BE2C (cell line): ENCODE results near the gene ZAP70.

Source experiments
- DNase-seq: peaks from one replicate; pipeline ENCODE4 v3.0.0-alpha.2; 2020
- H3K27me3 ChIP-seq: fragments of 250-450 bp; sonication (Bioruptor Pico); 2 replicates; pipeline ENCODE4 v1.5.1; 2020; ENCODE audit warnings: mild to moderate bottlenecking
- H3K36me3 ChIP-seq: fragments of 250-450 bp; sonication (Bioruptor Pico); 2 replicates; pipeline ENCODE4 v1.5.1; 2020; ENCODE audit warnings: mild to moderate bottlenecking
- H3K4me1 ChIP-seq: fragments of 250-450 bp; sonication (Bioruptor Pico); 2 replicates; pipeline ENCODE4 v1.5.1; 2020
- H3K4me3 ChIP-seq: 2 replicates; pipeline ENCODE4 v1.5.1; 2011; ENCODE audit warnings: low read depth, low read length
- H3K9me3 ChIP-seq: fragments of 250-450 bp; sonication (Bioruptor Pico); 2 replicates; pipeline ENCODE4 v1.5.1; 2020
- CTCF ChIP-seq: IDR thresholded peaks from 2 replicates; pipeline ENCODE4 v1.5.1; 2012; ENCODE audit warnings: mild to moderate bottlenecking, low read depth, low read length

Gene ZAP70

GRCh38 chr2:97736185-97736584 is 22.8 kb downstream of the ZAP70 start:
- no peak for TF ChIP-seq CTCF
- H3K4me3 ChIP-seq, result no peak overlapping the region
- no peaks in the 10 kb centered on the region for H3K27me3 ChIP-seq
- H3K4me1 ChIP-seq, result no peaks in the 10 kb centered on the region
- no peaks in the 10 kb centered on the region for H3K36me3 ChIP-seq
- DNase-seq, result no peak
- no peaks in the 10 kb centered on the region for H3K9me3 ChIP-seq

DNA sequence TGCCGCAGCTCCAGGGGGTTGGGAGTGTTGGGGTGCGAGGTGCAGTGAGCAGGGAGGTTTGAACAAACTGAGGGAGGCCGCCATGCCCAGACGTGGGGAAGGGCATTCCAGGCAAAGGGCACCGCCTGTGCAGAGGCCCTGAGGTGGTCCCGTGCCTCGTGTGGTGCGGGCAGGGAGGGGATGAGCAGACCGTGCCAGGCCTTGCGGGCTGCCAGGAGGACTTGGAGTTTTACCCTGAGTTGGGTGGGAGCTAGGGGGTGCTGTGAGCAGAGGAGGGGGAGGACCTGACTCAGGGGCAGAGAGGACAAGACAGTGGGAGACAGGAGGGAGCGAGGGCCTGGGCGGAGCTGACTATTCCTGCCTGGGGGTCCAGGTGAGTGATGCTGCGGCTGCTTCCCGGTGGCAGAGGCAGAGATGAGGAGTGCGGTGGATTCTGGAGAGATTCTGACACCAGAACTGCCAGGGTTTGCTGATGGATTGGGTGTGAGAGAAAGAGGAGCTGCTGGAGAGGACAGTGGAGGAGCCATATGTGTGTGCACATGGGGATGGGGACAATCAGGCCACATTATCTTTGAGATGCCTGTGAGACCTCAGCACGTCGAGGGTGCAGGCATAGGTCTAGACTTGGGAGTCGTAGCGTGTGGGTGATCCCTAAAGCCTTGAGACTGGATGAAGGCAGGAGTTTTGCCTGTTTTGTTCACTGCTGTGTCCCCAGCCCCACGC is 23.4 kb downstream of the ZAP70 start:
- no peaks in the 10 kb centered on the region for H3K4me1 ChIP-seq
- no peaks in the 10 kb centered on the region for H3K9me3 ChIP-seq
- no peak overlapping the region for H3K4me3 ChIP-seq
- no peak for TF ChIP-seq CTCF
- no peak for DNase-seq
- no peaks in the 10 kb centered on the region for H3K27me3 ChIP-seq
- H3K36me3 ChIP-seq, result no peaks in the 10 kb centered on the region

DNA sequence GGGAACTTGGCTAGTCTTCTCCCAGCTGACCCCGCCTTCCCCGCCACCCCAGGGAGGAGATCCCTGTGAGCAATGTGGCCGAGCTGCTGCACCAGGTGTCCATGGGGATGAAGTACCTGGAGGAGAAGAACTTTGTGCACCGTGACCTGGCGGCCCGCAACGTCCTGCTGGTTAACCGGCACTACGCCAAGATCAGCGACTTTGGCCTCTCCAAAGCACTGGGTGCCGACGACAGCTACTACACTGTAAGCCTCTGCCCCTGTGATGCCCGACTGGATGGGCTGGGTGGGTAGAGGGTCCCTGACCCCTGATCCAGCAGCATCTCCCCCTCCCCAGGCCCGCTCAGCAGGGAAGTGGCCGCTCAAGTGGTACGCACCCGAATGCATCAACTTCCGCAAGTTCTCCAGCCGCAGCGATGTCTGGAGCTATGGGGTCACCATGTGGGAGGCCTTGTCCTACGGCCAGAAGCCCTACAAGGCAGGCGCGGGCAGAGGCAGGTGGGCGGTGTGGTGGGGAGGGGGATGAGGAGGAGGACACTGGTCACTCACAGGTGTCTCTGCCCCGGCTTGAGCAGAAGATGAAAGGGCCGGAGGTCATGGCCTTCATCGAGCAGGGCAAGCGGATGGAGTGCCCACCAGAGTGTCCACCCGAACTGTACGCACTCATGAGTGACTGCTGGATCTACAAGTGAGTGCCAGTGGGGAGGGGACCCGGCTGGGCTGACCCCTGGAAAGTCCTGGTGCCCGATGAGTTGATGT is 24.2 kb downstream of the ZAP70 start:
- Histone ChIP-seq H3K27me3 (no peaks in the 10 kb centered on the region), H3K4me1 (no peaks in the 10 kb centered on the region), H3K36me3 (no peaks in the 10 kb centered on the region), H3K9me3 (no peaks in the 10 kb centered on the region), H3K4me3 (no peak overlapping the region)
- no peak for TF ChIP-seq CTCF
- DNase-seq, result no peak

GRCh38 chr2:97738179-97739019 is 25.0 kb downstream of the ZAP70 start:
- Histone ChIP-seq H3K4me3 (no peak overlapping the region), H3K4me1 (no peaks in the 10 kb centered on the region), H3K27me3 (no peaks in the 10 kb centered on the region), H3K9me3 (no peaks in the 10 kb centered on the region), H3K36me3 (no peaks in the 10 kb centered on the region)
- no peak for DNase-seq
- TF ChIP-seq CTCF, result no peak

DNA sequence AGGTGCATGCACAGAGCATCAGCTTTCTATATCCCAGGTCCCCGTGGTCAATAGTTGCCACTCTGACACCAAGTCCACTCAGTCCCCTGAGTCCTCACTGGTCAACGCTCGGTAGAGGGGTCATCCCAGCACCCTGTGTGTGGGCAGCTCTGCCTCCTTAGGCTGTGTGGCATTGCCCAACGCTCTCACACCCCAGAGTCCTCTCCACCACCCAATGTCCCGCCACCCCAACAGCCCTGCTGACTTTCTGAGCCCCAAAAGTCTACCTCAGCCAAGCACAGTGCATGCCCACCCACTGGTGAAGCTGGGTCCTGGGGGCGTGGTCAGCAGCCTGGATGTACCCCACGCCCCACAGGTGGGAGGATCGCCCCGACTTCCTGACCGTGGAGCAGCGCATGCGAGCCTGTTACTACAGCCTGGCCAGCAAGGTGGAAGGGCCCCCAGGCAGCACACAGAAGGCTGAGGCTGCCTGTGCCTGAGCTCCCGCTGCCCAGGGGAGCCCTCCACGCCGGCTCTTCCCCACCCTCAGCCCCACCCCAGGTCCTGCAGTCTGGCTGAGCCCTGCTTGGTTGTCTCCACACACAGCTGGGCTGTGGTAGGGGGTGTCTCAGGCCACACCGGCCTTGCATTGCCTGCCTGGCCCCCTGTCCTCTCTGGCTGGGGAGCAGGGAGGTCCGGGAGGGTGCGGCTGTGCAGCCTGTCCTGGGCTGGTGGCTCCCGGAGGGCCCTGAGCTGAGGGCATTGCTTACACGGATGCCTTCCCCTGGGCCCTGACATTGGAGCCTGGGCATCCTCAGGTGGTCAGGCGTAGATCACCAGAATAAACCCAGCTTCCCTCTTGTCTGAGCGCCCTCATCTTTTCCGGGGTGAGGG is 25.9 kb downstream of the ZAP70 start:
- H3K4me3 ChIP-seq, result no peak overlapping the region
- DNase-seq, result no peak
- TF ChIP-seq CTCF, result no peak
- H3K36me3 ChIP-seq, result no peaks in the 10 kb centered on the region
- H3K4me1 ChIP-seq, result no peaks in the 10 kb centered on the region
- no peaks in the 10 kb centered on the region for H3K9me3 ChIP-seq
- H3K27me3 ChIP-seq, result no peaks in the 10 kb centered on the region
